ENCODE results near the gene FBXO40. TPM values are rescaled to one million over a fixed set of nuclear protein-coding genes. Genes with fewer than 3 reads are reported as not detected.

Gene FBXO40
- total and polyA plus RNA-seq, 10 of the 15 experiments (the other 5 are each of a cell fraction or from before 2014, with no cell fraction given) = 0.03 to 0.05 (median 0.04) TPM; not detected in 7

DNA sequence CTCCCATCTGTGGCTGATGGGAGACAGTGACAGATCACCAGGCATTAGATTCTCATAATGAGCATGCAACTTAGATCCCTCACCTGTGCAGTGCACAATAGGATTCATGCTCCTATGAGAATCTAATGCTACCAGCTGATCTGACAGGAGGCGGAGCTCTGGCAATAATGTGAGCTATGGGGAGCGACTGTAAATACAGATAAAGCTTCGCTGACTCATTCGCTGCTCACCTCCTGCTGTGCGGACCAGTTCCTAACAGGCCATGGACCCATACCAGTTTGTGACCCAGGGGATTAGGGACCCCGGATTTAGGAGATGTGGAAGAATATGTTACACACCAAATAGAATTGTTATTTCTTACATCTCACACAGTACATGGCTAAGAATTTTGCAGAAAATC is 18.7 kb upstream of the FBXO40 start (continued):
- TF ChIP-seq, protein P1, sequence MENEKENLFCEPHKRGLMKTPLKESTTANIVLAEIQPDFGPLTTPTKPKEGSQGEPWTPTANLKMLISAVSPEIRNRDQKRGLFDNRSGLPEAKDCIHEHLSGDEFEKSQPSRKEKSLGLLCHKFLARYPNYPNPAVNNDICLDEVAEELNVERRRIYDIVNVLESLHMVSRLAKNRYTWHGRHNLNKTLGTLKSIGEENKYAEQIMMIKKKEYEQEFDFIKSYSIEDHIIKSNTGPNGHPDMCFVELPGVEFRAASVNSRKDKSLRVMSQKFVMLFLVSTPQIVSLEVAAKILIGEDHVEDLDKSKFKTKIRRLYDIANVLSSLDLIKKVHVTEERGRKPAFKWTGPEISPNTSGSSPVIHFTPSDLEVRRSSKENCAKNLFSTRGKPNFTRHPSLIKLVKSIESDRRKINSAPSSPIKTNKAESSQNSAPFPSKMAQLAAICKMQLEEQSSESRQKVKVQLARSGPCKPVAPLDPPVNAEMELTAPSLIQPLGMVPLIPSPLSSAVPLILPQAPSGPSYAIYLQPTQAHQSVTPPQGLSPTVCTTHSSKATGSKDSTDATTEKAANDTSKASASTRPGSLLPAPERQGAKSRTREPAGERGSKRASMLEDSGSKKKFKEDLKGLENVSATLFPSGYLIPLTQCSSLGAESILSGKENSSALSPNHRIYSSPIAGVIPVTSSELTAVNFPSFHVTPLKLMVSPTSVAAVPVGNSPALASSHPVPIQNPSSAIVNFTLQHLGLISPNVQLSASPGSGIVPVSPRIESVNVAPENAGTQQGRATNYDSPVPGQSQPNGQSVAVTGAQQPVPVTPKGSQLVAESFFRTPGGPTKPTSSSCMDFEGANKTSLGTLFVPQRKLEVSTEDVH (IDR thresholded peaks at IDR 0.05; ENCODE audit: low read depth, partially characterized antibody) = no peak
- TF ChIP-seq, protein P2, sequence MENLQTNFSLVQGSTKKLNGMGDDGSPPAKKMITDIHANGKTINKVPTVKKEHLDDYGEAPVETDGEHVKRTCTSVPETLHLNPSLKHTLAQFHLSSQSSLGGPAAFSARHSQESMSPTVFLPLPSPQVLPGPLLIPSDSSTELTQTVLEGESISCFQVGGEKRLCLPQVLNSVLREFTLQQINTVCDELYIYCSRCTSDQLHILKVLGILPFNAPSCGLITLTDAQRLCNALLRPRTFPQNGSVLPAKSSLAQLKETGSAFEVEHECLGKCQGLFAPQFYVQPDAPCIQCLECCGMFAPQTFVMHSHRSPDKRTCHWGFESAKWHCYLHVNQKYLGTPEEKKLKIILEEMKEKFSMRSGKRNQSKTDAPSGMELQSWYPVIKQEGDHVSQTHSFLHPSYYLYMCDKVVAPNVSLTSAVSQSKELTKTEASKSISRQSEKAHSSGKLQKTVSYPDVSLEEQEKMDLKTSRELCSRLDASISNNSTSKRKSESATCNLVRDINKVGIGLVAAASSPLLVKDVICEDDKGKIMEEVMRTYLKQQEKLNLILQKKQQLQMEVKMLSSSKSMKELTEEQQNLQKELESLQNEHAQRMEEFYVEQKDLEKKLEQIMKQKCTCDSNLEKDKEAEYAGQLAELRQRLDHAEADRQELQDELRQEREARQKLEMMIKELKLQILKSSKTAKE (IDR thresholded peaks at IDR 0.05; ENCODE audit: low read depth, poor library complexity, severe bottlenecking) = no peak
- TF ChIP-seq, protein P3, sequence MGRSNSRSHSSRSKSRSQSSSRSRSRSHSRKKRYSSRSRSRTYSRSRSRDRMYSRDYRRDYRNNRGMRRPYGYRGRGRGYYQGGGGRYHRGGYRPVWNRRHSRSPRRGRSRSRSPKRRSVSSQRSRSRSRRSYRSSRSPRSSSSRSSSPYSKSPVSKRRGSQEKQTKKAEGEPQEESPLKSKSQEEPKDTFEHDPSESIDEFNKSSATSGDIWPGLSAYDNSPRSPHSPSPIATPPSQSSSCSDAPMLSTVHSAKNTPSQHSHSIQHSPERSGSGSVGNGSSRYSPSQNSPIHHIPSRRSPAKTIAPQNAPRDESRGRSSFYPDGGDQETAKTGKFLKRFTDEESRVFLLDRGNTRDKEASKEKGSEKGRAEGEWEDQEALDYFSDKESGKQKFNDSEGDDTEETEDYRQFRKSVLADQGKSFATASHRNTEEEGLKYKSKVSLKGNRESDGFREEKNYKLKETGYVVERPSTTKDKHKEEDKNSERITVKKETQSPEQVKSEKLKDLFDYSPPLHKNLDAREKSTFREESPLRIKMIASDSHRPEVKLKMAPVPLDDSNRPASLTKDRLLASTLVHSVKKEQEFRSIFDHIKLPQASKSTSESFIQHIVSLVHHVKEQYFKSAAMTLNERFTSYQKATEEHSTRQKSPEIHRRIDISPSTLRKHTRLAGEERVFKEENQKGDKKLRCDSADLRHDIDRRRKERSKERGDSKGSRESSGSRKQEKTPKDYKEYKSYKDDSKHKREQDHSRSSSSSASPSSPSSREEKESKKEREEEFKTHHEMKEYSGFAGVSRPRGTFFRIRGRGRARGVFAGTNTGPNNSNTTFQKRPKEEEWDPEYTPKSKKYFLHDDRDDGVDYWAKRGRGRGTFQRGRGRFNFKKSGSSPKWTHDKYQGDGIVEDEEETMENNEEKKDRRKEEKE (IDR thresholded peaks at IDR 0.05) = no peak
- no peak for TF ChIP-seq SPI1 (IDR thresholded peaks at IDR 0.05; ENCODE audit: borderline replicate concordance, insufficient read depth, low read depth, low read length)
